Stomach (tissue), 4 donors: ENCODE results near the gene SYNDIG1.

ENCODE experiments used
- EP300 ChIP-seq: sonication (generic); formaldehyde crosslinking; IDR thresholded peaks from one replicate; pipeline ENCODE4 v1.6.1; 2017; ENCODE audit warnings: antibody characterized with exemption
- POLR2AphosphoS5 ChIP-seq, 3 donors: sonication (generic); formaldehyde crosslinking; IDR thresholded peaks; one replicate each; pipeline ENCODE4 v1.6.1; 2016; ENCODE audit warnings: antibody characterized with exemption in 3 of 3
- TF ChIP-seq, protein P1 (sequence below), 7 experiments: fragments of 450-650 bp in 4 of 7; fragments of 200-600 bp in 3 of 7; sonication (generic) in 3 of 7; IDR thresholded peaks; one replicate each; pipeline ENCODE4 v1.5.1; 2016 to 2019; ENCODE audit warnings: antibody characterized with exemption in 7 of 7, control low read depth in 2 of 7, mild to moderate bottlenecking in 1 of 7

DNA sequence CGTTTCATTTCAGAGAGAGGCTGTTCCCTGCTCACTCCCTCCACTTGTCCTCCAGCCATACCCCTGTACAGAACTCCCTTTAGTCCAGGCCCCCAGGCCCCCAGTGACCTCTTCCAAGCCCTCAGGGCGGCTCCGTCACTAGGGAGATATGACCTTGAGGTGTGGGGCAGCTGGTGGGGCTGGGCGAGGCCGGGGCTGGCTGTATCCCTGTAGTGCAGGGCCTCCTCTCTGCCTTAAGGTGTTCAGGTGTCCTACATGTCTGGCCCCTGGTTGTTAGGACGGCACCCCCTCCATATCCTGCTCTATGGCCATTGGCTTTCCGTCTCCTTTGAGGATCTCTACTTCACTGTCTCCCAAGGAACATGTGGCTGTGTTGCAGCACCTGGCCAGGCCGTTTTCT, 17.4 kb upstream of the SYNDIG1 start:
- TF ChIP-seq, protein P1, sequence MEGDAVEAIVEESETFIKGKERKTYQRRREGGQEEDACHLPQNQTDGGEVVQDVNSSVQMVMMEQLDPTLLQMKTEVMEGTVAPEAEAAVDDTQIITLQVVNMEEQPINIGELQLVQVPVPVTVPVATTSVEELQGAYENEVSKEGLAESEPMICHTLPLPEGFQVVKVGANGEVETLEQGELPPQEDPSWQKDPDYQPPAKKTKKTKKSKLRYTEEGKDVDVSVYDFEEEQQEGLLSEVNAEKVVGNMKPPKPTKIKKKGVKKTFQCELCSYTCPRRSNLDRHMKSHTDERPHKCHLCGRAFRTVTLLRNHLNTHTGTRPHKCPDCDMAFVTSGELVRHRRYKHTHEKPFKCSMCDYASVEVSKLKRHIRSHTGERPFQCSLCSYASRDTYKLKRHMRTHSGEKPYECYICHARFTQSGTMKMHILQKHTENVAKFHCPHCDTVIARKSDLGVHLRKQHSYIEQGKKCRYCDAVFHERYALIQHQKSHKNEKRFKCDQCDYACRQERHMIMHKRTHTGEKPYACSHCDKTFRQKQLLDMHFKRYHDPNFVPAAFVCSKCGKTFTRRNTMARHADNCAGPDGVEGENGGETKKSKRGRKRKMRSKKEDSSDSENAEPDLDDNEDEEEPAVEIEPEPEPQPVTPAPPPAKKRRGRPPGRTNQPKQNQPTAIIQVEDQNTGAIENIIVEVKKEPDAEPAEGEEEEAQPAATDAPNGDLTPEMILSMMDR (IDR thresholded peaks at IDR 0.05) = no peak
- TF ChIP-seq EP300 (no peak), POLR2AphosphoS5 (IDR thresholded peaks at IDR 0.05) (no peak)
